MM.1S (cell line): ENCODE measurements around the gene KCNMA1.

Source experiments
- DNase-seq: peaks from one replicate; pipeline ENCODE4 v3.0.0-alpha.2; 2015
- H2AFZ ChIP-seq: fragments of 300-600 bp; sonication (generic); 2 replicates; pipeline ENCODE4 v1.6.0; 2016; ENCODE audit warnings: antibody characterized with exemption, low read length
- H3F3A ChIP-seq: fragments of 300-600 bp; sonication (generic); 2 replicates; pipeline ENCODE4 v1.6.1; 2016; ENCODE audit warnings: mild to moderate bottlenecking, antibody characterized with exemption, low read length, moderate library complexity, mixed read lengths; ENCODE audit not compliant: insufficient read depth
- H3K27ac ChIP-seq: fragments of 300-600 bp; sonication (generic); 2 replicates; pipeline ENCODE4 v1.5.1; 2016; ENCODE audit warnings: mild to moderate bottlenecking, low read length
- H3K27me3 ChIP-seq: fragments of 300-600 bp; sonication (generic); replicated peaks from 2 replicates; pipeline ENCODE4 v1.6.0; 2016; ENCODE audit warnings: low read length; ENCODE audit not compliant: insufficient read depth
- H3K36me3 ChIP-seq: fragments of 300-600 bp; sonication (generic); replicated peaks from 2 replicates; pipeline ENCODE4 v1.6.1; 2016; ENCODE audit warnings: mild to moderate bottlenecking, low read length, mixed read lengths; ENCODE audit not compliant: insufficient read depth
- H3K4me1 ChIP-seq: fragments of 300-600 bp; sonication (generic); 2 replicates; pipeline ENCODE4 v1.6.1; 2016; ENCODE audit warnings: low read length, mixed read lengths
- H3K4me2 ChIP-seq: fragments of 300-600 bp; sonication (generic); 2 replicates; pipeline ENCODE4 v1.6.0; 2016; ENCODE audit warnings: low read depth, low read length
- H3K4me3 ChIP-seq: fragments of 300-600 bp; sonication (generic); 2 replicates; pipeline ENCODE4 v1.5.1; 2016; ENCODE audit warnings: low read length, mixed read lengths
- H3K79me2 ChIP-seq: fragments of 300-600 bp; sonication (generic); 2 replicates; pipeline ENCODE4 v1.6.1; 2016; ENCODE audit warnings: mixed run types, low read length, mixed read lengths
- H3K9ac ChIP-seq: fragments of 300-600 bp; sonication (generic); 2 replicates; pipeline ENCODE4 v1.6.1; 2016; ENCODE audit warnings: low read length, mixed read lengths
- H3K9me2 ChIP-seq: fragments of 300-600 bp; sonication (generic); replicated peaks from 2 replicates; pipeline ENCODE4 v1.6.1; 2016; ENCODE audit warnings: mild to moderate bottlenecking, low read length, mixed read lengths; ENCODE audit not compliant: insufficient read depth
- H3K9me3 ChIP-seq: fragments of 300-600 bp; sonication (generic); replicated peaks from 2 replicates; pipeline ENCODE4 v1.6.1; 2016; ENCODE audit warnings: mild to moderate bottlenecking, low read length, mixed read lengths; ENCODE audit not compliant: insufficient read depth
- H4K20me1 ChIP-seq: fragments of 300-600 bp; sonication (generic); 2 replicates; pipeline ENCODE4 v1.6.1; 2016; ENCODE audit warnings: mild to moderate bottlenecking, low read length, moderate library complexity, mixed read lengths; ENCODE audit not compliant: insufficient read depth
- EZH2 ChIP-seq: fragments of 300-600 bp; sonication (generic); optimal IDR thresholded peaks from 2 replicates; pipeline ENCODE3; 2017; ENCODE audit warnings: low read depth, mild to moderate bottlenecking, antibody characterized with exemption, low read length, mixed read lengths
- EZH2phosphoT487 ChIP-seq: fragments of 300-600 bp; sonication (generic); IDR thresholded peaks from 2 replicates; pipeline ENCODE4 v1.6.1; 2018; ENCODE audit warnings: antibody characterized with exemption, low read length
- TF ChIP-seq, protein P1 (sequence below): fragments of 300-600 bp; sonication (generic); IDR thresholded peaks from 2 replicates; pipeline ENCODE4 v1.5.1; 2016; ENCODE audit warnings: antibody characterized with exemption, low read length, mixed read lengths

The KCNMA1 gene

DNA sequence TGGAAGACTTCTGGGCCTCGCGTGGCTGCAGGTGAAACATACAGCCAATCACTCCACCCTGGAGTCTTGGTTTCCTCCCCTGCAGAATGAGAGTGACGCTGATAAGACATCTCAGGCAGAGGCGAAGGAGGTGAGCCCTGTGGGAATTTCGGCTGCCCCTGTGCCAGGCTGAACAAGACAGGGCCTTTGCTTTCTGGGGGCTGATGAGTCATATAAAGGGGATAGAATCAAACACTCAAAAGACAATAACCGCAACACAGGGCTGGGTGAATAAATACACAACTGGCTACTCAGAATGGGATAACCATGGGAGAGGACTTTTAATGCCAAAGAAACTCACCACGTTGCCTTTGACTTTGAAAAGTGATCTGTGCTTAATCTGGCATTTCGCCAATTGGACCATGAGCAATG is 143.8 kb downstream of the KCNMA1 start:
- no peaks in the 10 kb centered on the region for H3K9me2 ChIP-seq
- no peaks in the 10 kb centered on the region for H3K79me2 ChIP-seq
- H4K20me1 ChIP-seq: no peaks in the 10 kb centered on the region
- H3K27me3 ChIP-seq: no peaks in the 10 kb centered on the region
- H3K36me3 ChIP-seq: no peaks in the 10 kb centered on the region
- no peak overlapping the region for H3K4me2 ChIP-seq
- H3K9ac ChIP-seq: no peak overlapping the region
- DNase-seq: no peak
- H3F3A ChIP-seq: no peaks in the 10 kb centered on the region
- H3K4me3 ChIP-seq: no peak overlapping the region
- TF ChIP-seq, protein P1, sequence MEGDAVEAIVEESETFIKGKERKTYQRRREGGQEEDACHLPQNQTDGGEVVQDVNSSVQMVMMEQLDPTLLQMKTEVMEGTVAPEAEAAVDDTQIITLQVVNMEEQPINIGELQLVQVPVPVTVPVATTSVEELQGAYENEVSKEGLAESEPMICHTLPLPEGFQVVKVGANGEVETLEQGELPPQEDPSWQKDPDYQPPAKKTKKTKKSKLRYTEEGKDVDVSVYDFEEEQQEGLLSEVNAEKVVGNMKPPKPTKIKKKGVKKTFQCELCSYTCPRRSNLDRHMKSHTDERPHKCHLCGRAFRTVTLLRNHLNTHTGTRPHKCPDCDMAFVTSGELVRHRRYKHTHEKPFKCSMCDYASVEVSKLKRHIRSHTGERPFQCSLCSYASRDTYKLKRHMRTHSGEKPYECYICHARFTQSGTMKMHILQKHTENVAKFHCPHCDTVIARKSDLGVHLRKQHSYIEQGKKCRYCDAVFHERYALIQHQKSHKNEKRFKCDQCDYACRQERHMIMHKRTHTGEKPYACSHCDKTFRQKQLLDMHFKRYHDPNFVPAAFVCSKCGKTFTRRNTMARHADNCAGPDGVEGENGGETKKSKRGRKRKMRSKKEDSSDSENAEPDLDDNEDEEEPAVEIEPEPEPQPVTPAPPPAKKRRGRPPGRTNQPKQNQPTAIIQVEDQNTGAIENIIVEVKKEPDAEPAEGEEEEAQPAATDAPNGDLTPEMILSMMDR: no peak
- TF ChIP-seq EZH2: no peak
- no peak for TF ChIP-seq EZH2phosphoT487
- H3K27ac ChIP-seq: no peak overlapping the region
- H3K4me1 ChIP-seq: no peaks in the 10 kb centered on the region
- no peaks in the 10 kb centered on the region for H3K9me3 ChIP-seq
- H2AFZ ChIP-seq: no peak overlapping the region

DNA sequence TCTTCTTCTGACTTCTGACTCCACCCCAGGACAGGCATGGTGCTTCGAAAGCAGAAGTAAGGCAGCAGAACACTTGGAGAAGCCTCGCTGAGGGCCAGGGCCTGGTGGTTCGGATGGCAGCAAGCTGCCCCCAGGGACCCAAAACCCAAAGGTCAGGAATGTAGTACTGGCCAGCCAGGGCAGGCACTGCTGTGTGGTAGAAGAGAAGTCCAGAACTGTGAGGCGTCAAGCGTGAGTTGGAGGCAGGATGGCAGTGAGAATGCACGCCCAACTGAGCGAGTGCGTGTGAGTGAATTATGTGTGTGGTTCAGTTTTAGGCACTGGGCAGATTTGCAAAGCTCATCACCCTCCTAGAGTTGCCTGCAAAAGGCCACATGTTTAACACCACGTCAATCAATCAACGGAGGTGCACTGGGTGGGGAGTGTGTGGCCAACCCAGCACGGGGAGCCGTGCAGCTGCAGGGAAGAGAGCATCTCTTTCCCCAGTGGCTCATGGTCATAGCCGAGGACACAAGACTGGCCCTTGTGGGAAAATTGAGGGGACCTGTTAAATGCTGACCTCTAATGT is 144.3 kb downstream of the KCNMA1 start:
- no peak overlapping the region for H3K4me3 ChIP-seq
- no peaks in the 10 kb centered on the region for H3K9me2 ChIP-seq
- H4K20me1 ChIP-seq: no peaks in the 10 kb centered on the region
- H3F3A ChIP-seq: no peaks in the 10 kb centered on the region
- H3K9me3 ChIP-seq: no peaks in the 10 kb centered on the region
- H3K27me3 ChIP-seq: no peaks in the 10 kb centered on the region
- no peaks in the 10 kb centered on the region for H3K79me2 ChIP-seq
- no peak overlapping the region for H2AFZ ChIP-seq
- no peaks in the 10 kb centered on the region for H3K36me3 ChIP-seq
- no peak overlapping the region for H3K4me2 ChIP-seq
- no peak for DNase-seq
- H3K9ac ChIP-seq: no peak overlapping the region
- no peak overlapping the region for H3K27ac ChIP-seq
- H3K4me1 ChIP-seq: no peaks in the 10 kb centered on the region
- TF ChIP-seq, protein P1: no peak
- TF ChIP-seq EZH2: no peak
- TF ChIP-seq EZH2phosphoT487: no peak

DNA sequence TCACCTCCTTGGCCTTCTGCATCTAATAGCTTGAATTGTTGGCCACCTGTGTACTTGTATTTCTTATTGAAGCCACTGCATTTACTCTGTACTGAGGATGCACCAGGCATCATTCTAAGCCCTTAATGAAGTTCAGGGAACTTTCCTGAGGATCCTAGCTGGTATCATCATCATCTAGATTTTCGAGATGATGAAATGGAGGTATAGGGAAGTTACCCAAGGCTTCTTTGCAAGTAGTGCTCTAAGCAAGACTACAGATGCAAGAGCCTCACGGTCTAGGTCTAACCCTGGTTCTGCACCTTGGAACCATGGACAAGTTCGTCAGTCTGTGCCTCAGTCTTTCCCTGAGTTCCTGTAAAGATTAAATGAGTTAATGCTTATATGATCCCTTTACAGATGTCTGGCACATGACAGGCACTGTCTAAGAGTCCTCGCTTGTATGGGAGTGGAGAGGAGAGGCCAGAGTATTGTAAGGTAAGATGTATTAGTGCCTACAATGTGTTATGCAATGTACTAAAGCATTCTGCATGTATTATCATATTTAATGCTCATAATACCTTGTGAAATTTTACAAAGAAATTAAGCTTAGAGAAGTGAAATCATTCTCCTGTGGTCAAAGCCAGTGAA is 145.1 kb downstream of the KCNMA1 start:
- no peak overlapping the region for H3K27ac ChIP-seq
- H3K9ac ChIP-seq: no peak overlapping the region
- no peaks in the 10 kb centered on the region for H3K4me1 ChIP-seq
- H3F3A ChIP-seq: no peaks in the 10 kb centered on the region
- no peaks in the 10 kb centered on the region for H4K20me1 ChIP-seq
- no peak overlapping the region for H3K4me3 ChIP-seq
- H3K27me3 ChIP-seq: no peaks in the 10 kb centered on the region
- DNase-seq: no peak
- H2AFZ ChIP-seq: no peak overlapping the region
- TF ChIP-seq EZH2 (no peak), EZH2phosphoT487 (no peak)
- TF ChIP-seq, protein P1: no peak
- H3K79me2 ChIP-seq: no peaks in the 10 kb centered on the region
- H3K4me2 ChIP-seq: no peak overlapping the region
- no peaks in the 10 kb centered on the region for H3K9me3 ChIP-seq
- H3K36me3 ChIP-seq: no peaks in the 10 kb centered on the region
- H3K9me2 ChIP-seq: no peaks in the 10 kb centered on the region
